Tibial artery (tissue), 4 donors: Measurements from ENCODE around the gene ATP2B1.

Experiments
- DNase-seq, 2 donors: peaks; one replicate each; pipeline ENCODE4 v3.0.0-alpha.2; 2019
- H3K27ac ChIP-seq, 2 donors: fragments of 200-600 bp; sonication (generic) in 1 of 2; 1 replicate in 1 of 2; 2 replicates in 1 of 2; pipeline ENCODE4 v1.5.1; 2018 to 2019; ENCODE audit warnings: mild to moderate bottlenecking in 1 of 2
- H3K27me3 ChIP-seq, 2 donors: fragments of 200-600 bp; sonication (generic) in 1 of 2; one replicate each; pipeline versions ENCODE4 v1.5.1 to v1.6.0; 2016 to 2019
- H3K36me3 ChIP-seq, 3 donors: fragments of 200-600 bp; sonication (generic) in 2 of 3; one replicate each; pipeline ENCODE4 v1.5.1; 2016 to 2019; ENCODE audit warnings: mild to moderate bottlenecking in 2 of 3
- H3K4me1 ChIP-seq, 4 donors: fragments of 200-600 bp; sonication (generic) in 2 of 4; 1 replicate in 3 of 4; 2 replicates in 1 of 4; pipeline ENCODE4 v1.5.1; 2016 to 2019
- H3K4me3 ChIP-seq, 2 donors: fragments of 200-600 bp; sonication (generic) in 1 of 2; 1 replicate in 1 of 2; 2 replicates in 1 of 2; pipeline ENCODE4 v1.5.1; 2018 to 2019; ENCODE audit warnings: mild to moderate bottlenecking in 2 of 2
- H3K9me3 ChIP-seq, 3 donors: fragments of 200-600 bp; sonication (generic) in 1 of 3; one replicate each; pipeline ENCODE4 v1.5.1; 2016 to 2019
- CTCF ChIP-seq, 2 experiments: fragments of 200-600 bp in 1 of 2; fragments of 450-650 bp in 1 of 2; IDR thresholded peaks; one replicate each; pipeline ENCODE4 v1.5.1; 2017 to 2019; ENCODE audit warnings: antibody characterized with exemption in 2 of 2, mild to moderate bottlenecking in 1 of 2, moderate library complexity in 1 of 2
- intact Hi-C: fragments of 100-400 bp; cut with DNase I; formaldehyde crosslinking; loops from one replicate; pipeline ENCODE4 v1.15.0; 2023; ENCODE audit warnings: low total_unique reads

ATP2B1 gene

GRCh38 chr12:89695100-89695499, 13.5 kb downstream of the ATP2B1 start:
- DNase-seq, result no peak
- Histone ChIP-seq H3K4me3 (no peak overlapping the region), H3K27me3 (no peaks in the 10 kb centered on the region), H3K36me3 (no peaks in the 10 kb centered on the region), H3K27ac (no peak overlapping the region), H3K4me1 (peaks cover 0 to 8% (median 0%) of the 10 kb centered on the region in 4 donors), H3K9me3 (no peaks in the 10 kb centered on the region)
- intact Hi-C loops, result no loop called here
- no peak for TF ChIP-seq CTCF (IDR thresholded peaks at IDR 0.05)

- DNase-seq, result no peak
- no peak for TF ChIP-seq CTCF (IDR thresholded peaks at IDR 0.05)
- intact Hi-C loops, result no loop called here
- Histone ChIP-seq H3K4me3 (no peak overlapping the region), H3K36me3 (no peaks in the 10 kb centered on the region), H3K4me1 (peaks cover 0 to 8% (median 0%) of the 10 kb centered on the region in 4 donors), H3K27ac (no peak overlapping the region), H3K27me3 (no peaks in the 10 kb centered on the region), H3K9me3 (no peaks in the 10 kb centered on the region)
These were observed 14.1 kb downstream of the ATP2B1 start for GRCh38 chr12:89694542-89694941.

- H3K9me3 ChIP-seq, result no peaks in the 10 kb centered on the region
- no peaks in the 10 kb centered on the region for H3K27me3 ChIP-seq
- DNase-seq, result no peak
- H3K4me1 ChIP-seq, result peaks cover 0 to 8% (median 0%) of the 10 kb centered on the region in 4 donors
- H3K4me3 ChIP-seq, result no peak overlapping the region
- TF ChIP-seq CTCF (IDR thresholded peaks at IDR 0.05), result no peak
- intact Hi-C loops, result no loop called here
- H3K27ac ChIP-seq, result no peak overlapping the region
- no peaks in the 10 kb centered on the region for H3K36me3 ChIP-seq
These were observed 14.9 kb downstream of the ATP2B1 start for GRCh38 chr12:89693639-89694202.

- intact Hi-C loops, result no loop called here
- H3K27ac ChIP-seq, result no peak overlapping the region
- no peak for DNase-seq
- H3K9me3 ChIP-seq, result no peaks in the 10 kb centered on the region
- H3K36me3 ChIP-seq, result no peaks in the 10 kb centered on the region
- no peak for TF ChIP-seq CTCF (IDR thresholded peaks at IDR 0.05)
- H3K4me3 ChIP-seq, result no peak overlapping the region
- H3K4me1 ChIP-seq, result peaks cover 0 to 8% (median 0%) of the 10 kb centered on the region in 4 donors
- H3K27me3 ChIP-seq, result no peaks in the 10 kb centered on the region
These were observed 16.2 kb downstream of the ATP2B1 start for GRCh38 chr12:89692439-89692838.

GRCh38 chr12:89691659-89692058, 17.0 kb downstream of the ATP2B1 start:
- no peaks in the 10 kb centered on the region for H3K9me3 ChIP-seq
- no peak overlapping the region for H3K4me3 ChIP-seq
- no peak for TF ChIP-seq CTCF (IDR thresholded peaks at IDR 0.05)
- no peaks in the 10 kb centered on the region for H3K27me3 ChIP-seq
- no peaks in the 10 kb centered on the region for H3K36me3 ChIP-seq
- no peak for DNase-seq
- peaks cover 0 to 3% (median 0%) of the 10 kb centered on the region in 4 donors for H3K4me1 ChIP-seq
- H3K27ac ChIP-seq, result no peak overlapping the region
- intact Hi-C loops, result no loop called here

GRCh38 chr12:89690925-89691324, 17.7 kb downstream of the ATP2B1 start:
- DNase-seq, result no peak
- intact Hi-C loops, result no loop called here

More at GRCh38 chr12:89690925-89691324, 17.7 kb downstream of the ATP2B1 start:
- Histone ChIP-seq H3K4me1 (no peaks in the 10 kb centered on the region), H3K36me3 (no peaks in the 10 kb centered on the region), H3K27me3 (no peaks in the 10 kb centered on the region), H3K9me3 (no peaks in the 10 kb centered on the region), H3K27ac (no peak overlapping the region), H3K4me3 (no peak overlapping the region)
- no peak for TF ChIP-seq CTCF (IDR thresholded peaks at IDR 0.05)
